Loucy (cell line): ENCODE data around the gene RNF166.

Experiments
- H2AFZ ChIP-seq: fragments of 200-600 bp; sonication (generic); 2 replicates; pipeline ENCODE4 v1.6.0; 2016; ENCODE audit warnings: antibody characterized with exemption, mild to moderate bottlenecking, low read length, moderate library complexity
- H3F3A ChIP-seq: fragments of 200-600 bp; 2 replicates; pipeline ENCODE4 v1.6.0; 2016; ENCODE audit warnings: antibody characterized with exemption, low read depth, mild to moderate bottlenecking
- H3K27me3 ChIP-seq: fragments of 200-600 bp; sonication (generic); 2 replicates; pipeline ENCODE4 v1.6.1; 2014; ENCODE audit warnings: low read length, mild to moderate bottlenecking; ENCODE audit not compliant: insufficient read depth, poor library complexity, severe bottlenecking
- H3K36me3 ChIP-seq: fragments of 200-600 bp; sonication (generic); 2 replicates; pipeline ENCODE4 v1.6.1; 2016; ENCODE audit warnings: low read length; ENCODE audit not compliant: insufficient read depth
- H3K4me1 ChIP-seq: fragments of 200-600 bp; sonication (generic); 2 replicates; pipeline ENCODE4 v1.5.1; 2014; ENCODE audit warnings: low read length, mild to moderate bottlenecking; ENCODE audit not compliant: insufficient read depth, poor library complexity, severe bottlenecking
- H3K4me2 ChIP-seq: fragments of 200-600 bp; sonication (generic); 2 replicates; pipeline ENCODE4 v1.6.0; 2014; ENCODE audit warnings: antibody characterized with exemption, low read length, low read depth, mild to moderate bottlenecking; ENCODE audit not compliant: poor library complexity, severe bottlenecking
- H3K4me3 ChIP-seq: fragments of 200-600 bp; sonication (generic); 2 replicates; pipeline ENCODE4 v1.5.1; 2014; ENCODE audit warnings: low read length, mild to moderate bottlenecking, mixed read lengths; ENCODE audit not compliant: poor library complexity, severe bottlenecking
- H3K79me2 ChIP-seq: fragments of 200-600 bp; sonication (generic); 2 replicates; pipeline ENCODE4 v1.6.1; 2014; ENCODE audit warnings: low read length; ENCODE audit not compliant: insufficient read depth
- H3K9ac ChIP-seq: fragments of 200-600 bp; sonication (generic); 2 replicates; pipeline ENCODE4 v1.6.0; 2014; ENCODE audit warnings: mild to moderate bottlenecking, low read depth, low read length, moderate library complexity; ENCODE audit not compliant: poor library complexity, severe bottlenecking
- H3K9me2 ChIP-seq: fragments of 200-600 bp; sonication (generic); replicated peaks from 2 replicates; pipeline ENCODE4 v1.6.1; 2016; ENCODE audit warnings: low read depth, low read length, mixed read lengths
- H3K9me3 ChIP-seq: fragments of 200-600 bp; sonication (generic); 2 replicates; pipeline ENCODE4 v1.6.1; 2014; ENCODE audit warnings: mild to moderate bottlenecking, antibody characterized with exemption, low read length, low read depth; ENCODE audit not compliant: insufficient read depth
- H4K20me1 ChIP-seq: fragments of 200-600 bp; sonication (generic); 2 replicates; pipeline ENCODE4 v1.6.0; 2014; ENCODE audit warnings: antibody characterized with exemption, low read length, mild to moderate bottlenecking; ENCODE audit not compliant: insufficient read depth, poor library complexity, severe bottlenecking
- CTCF ChIP-seq: fragments of 200-600 bp; sonication (generic); conservative IDR thresholded peaks from 2 replicates; pipeline ENCODE4 v1.5.1; 2014; ENCODE audit warnings: mild to moderate bottlenecking, antibody characterized with exemption, low read length
- EZH2phosphoT487 ChIP-seq: fragments of 200-600 bp; IDR thresholded peaks from 2 replicates; pipeline ENCODE4 v1.6.1; 2018; ENCODE audit warnings: antibody characterized with exemption, mild to moderate bottlenecking, moderate library complexity, borderline replicate concordance

Gene RNF166

GRCh38 chr16:88743693-88744576 lies 37.7 kb upstream of the RNF166 start:
- Histone ChIP-seq H3K9me3 (no peaks in the 10 kb centered on the region), H2AFZ (no peak overlapping the region), H3K36me3 (no peaks in the 10 kb centered on the region; the same call in 1 of the 2 replicates), H3F3A (no peaks in the 10 kb centered on the region), H3K27me3 (no peaks in the 10 kb centered on the region), H3K4me2 (no peak overlapping the region), H3K79me2 (0 out of 2 replicates have a peak, but pooled peaks cover 2% of the 10 kb centered on the region), H3K9me2 (no peaks in the 10 kb centered on the region), H4K20me1 (peaks cover 5% of the 10 kb centered on the region), H3K9ac (no peak overlapping the region), H3K4me1 (no peaks in the 10 kb centered on the region), H3K4me3 (no peak overlapping the region)
- TF ChIP-seq EZH2phosphoT487 (no peak), CTCF (peak; percentile 61)

- no peak overlapping the region for H3K4me2 ChIP-seq
- H3K9me2 ChIP-seq: no peaks in the 10 kb centered on the region
- no peak overlapping the region for H3K4me3 ChIP-seq
- H3K4me1 ChIP-seq: no peaks in the 10 kb centered on the region
- no peaks in the 10 kb centered on the region for H3K9me3 ChIP-seq
- H3K79me2 ChIP-seq: 0 out of 2 replicates have a peak, but pooled peaks cover 2% of the 10 kb centered on the region
- H3K36me3 ChIP-seq: peaks cover under 1% of the 10 kb centered on the region; the same call in 1 of the 2 replicates
- H3F3A ChIP-seq: no peaks in the 10 kb centered on the region
- H2AFZ ChIP-seq: no peak overlapping the region
- H3K27me3 ChIP-seq: no peaks in the 10 kb centered on the region
- TF ChIP-seq EZH2phosphoT487 (no peak), CTCF (no peak)
- H4K20me1 ChIP-seq: peaks cover 5% of the 10 kb centered on the region
- H3K9ac ChIP-seq: no peak overlapping the region
These were observed 36.8 kb upstream of the RNF166 start for GRCh38 chr16:88742896-88743605.

GRCh38 chr16:88741368-88741767 lies 35.2 kb upstream of the RNF166 start:
- Histone ChIP-seq H3K9me2 (no peaks in the 10 kb centered on the region), H3K4me3 (no peak overlapping the region), H3K27me3 (no peaks in the 10 kb centered on the region), H4K20me1 (peaks cover 3% of the 10 kb centered on the region), H3K4me1 (no peaks in the 10 kb centered on the region), H3K4me2 (no peak overlapping the region), H3K9me3 (no peaks in the 10 kb centered on the region), H3K36me3 (peaks cover 5% of the 10 kb centered on the region; the same call in 1 of the 2 replicates), H3K79me2 (no peaks in the 10 kb centered on the region), H2AFZ (no peak overlapping the region), H3K9ac (no peak overlapping the region), H3F3A (no peaks in the 10 kb centered on the region)
- TF ChIP-seq EZH2phosphoT487 (no peak), CTCF (no peak)
